ENCODE measurements around the gene INSRR.

INSRR gene

DNA sequence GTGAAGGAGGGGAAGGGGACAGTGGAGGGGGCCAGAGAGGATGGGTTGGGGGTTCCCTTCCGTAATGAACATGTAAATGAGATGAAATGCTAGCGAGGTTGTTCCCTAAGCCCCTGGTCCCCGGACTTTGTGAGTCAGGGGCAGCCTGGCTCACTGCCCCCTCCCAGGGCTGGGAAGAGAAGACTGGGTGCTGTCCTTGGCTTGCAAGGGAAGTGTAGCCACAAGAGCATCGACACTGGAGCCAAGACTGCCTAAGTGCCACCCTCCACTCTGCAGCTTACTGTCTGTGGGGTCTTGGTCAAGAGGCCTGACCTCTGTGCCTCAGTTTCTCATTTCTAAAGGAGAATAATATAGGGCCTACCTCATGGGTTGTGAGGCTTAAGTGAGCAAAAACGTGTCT is 35.1 kb upstream of the INSRR start:
- no peak for DNase-seq

DNA sequence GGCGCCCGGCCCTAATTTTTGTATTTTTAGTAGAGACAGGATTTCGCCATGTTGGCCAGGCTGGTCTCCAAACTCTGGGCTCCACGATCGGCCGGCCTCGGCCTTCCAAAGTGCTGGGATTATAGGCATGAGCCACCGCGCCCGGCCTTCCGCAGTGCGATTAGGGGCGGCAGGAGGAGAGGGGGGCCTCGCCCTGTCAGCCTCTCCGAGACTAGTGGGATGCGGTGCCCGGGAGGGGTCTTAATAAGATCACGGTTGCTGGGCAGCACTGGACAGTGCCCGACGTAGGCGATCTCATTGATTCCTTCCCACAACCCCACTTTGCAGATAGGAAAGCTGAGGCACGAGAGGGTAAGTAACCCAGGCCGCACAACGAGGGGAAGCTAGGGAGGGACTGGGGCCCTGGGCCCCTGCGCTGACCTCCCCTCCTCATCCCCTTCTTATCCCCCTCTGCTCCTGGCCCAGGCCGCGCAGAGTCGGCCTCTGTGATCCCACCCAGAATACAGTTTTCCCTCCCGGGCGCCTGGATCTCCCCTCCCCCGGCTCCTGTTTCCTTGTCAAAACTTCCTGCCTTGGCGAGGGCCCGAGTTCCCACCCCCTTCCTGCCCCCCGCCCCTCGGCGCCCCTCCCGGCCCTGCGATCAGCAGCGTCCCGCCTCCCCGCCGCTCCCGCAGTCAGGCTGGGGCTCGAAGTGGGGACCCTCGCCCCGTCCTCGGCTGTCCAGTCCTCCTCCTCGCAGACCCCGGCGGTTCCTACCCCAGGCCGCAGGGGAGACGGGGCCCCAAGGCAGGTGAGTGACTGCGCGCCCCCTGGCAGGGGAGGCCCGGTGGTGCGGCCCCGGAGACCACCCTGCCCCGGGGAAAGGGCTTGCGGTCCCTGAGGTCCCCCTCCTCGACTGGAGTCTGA is 34.4 kb upstream of the INSRR start, which contains the start of gene PEAR1:
Gene PEAR1 (plus strand): TSS at position 671 of the 906 bp plus-strand sequence. CDS start 10,209 bp downstream, outside the sequence.
- DNase-seq = no peak

DNA sequence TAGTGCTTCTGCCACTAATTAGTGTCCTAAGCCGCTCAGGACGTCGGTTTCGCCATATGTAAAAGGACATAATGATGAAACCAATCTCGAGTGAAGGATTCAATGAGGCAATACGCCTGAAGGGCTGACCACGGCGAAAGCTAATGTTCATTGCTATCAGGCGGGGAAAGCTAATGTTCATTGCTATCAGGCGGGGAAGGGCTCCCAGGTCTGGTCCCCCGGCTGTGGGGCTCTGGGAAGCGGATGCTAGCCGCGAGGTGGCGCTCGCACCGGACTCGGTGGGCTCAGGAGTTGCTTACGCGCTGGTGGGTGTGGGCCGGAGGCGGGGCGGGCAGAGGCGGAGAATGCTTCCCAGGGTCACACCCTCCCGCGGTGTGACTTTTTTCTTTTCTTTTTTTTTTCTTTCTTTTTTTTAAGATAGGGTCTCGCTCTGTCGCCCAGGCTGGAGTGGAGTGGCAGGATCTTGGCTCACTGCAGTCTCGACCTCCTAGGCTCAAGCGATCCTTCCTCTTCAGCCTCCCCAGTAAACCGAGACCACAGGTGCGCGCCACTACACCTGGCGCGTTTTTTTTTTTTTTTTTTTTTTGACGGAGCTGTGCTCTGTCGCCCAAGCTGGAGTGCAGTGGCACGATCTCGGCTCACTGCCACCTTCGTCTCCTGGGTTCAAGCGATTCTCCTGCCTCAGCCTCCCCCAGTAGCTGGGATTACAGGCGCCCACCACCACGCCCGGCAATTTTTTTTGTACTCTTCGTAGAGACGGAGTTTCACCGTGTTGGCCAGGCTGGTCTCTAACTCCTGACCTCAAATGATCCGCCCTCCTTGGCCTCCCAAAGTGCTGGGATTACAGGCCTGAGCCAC is 33.5 kb upstream of the INSRR start:
- peak; percentile 78 for DNase-seq

DNA sequence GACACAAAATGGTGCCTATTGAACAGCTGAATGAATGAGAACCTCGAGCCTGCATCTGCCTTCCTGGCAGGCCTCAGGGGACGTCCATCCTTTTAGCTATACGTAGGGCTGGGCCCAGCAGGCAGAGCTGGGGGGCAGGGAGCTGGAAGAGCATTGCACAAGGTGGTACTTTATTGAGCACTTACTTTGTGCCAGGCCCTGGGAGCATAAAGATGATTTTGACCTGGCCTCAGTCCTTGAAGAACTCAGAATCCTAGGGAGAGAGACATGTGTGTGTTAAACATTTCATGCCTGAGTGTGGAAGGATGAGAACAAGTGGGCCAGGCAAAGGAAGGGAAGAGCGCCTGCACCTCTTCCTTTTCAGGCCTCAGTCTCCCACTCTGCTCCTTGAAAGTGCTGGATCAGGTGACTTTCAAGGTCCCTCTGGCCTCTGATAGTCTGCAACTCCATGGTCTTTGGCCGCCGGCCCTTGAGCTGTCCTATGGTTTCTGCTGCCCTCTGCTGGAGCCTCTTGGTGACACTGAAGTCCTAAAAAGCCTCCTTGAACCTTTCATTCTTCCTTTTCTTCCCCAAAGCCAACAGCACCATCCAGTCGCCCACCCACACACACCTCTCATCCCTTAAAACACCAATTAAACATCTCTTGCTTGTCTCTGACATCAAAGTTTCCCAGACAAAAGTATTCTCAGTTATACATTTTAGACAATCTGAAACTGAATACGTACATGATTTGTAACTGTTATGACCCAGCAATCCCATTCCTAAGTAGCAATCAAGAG is 31.1 kb upstream of the INSRR start:
- DNase-seq = peak; percentile 71

DNA sequence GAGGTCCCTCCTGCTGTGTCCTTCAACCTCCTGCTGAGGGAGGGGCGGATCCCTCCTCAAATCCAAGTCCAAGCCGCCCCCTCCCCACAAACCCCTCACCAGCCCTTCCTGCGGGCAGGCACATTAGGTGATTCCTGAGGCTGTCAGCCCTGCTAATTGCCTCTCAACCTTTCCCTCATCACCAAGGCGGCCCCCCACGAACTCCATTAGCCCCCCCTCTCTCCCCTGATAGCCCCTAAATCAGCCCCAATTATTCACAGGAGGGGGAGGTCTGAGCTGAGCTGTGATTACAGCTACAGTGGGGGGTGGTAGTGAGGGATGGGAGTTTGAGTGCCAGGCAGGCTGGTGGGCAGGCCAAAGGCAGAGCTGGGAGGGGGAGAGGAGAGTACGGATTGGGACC is 28.8 kb upstream of the INSRR start:
- no peak for DNase-seq

DNA sequence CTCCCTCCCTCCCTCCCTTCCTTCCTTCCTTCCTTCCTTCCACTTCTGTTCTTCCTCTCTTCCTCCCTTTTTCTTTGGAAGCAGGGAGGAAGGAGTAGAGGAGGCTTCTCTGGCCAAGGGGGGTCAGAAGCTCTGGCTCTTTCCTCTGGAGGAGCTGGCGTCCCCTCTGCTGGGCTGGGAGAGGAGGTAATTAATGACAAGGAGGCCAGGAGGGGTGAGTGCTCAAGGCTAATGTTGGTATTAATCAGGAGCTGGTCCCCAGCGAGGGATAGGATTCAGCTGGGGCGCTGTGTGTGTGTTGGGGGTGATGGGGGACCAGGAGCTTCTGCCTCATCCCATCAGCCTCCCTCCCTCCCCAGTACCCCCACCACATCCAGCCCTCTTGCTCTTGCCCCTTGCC is 28.4 kb upstream of the INSRR start:
- no peak for DNase-seq

DNA sequence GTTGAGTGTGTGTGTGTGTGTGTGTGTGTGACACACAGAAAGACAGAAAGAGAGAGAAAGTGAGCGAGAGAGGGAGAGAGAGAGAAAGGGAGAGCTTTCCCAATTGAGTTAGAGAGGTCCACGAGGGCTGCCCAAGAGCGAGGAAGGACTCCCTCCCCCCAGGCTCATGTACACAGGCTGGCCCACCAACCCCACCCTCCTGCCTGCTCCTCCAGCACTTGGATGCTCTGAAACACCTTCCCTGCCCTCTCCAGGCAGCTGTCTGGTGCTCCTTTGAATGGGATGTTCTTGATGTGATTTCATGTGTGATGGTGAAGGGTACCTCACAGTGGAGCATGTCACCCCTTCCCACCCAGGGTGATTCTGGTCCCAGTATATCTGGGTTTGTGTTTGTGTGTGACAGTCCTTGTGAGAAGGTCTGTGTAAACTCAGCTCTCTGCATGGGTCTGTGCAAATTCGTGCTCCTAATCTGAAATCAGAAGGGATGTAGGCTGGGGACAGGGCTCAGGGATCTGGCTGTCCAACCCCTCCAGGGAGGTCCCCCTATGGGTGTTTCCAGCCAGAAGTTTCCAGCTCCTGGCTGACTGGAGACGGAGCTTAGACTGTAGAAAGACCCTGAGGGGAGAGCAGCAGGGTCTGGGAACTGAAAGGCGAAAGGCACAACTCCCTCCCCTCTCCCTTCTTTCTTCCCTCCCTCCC is 27.8 kb upstream of the INSRR start:
- no peak for DNase-seq

DNA sequence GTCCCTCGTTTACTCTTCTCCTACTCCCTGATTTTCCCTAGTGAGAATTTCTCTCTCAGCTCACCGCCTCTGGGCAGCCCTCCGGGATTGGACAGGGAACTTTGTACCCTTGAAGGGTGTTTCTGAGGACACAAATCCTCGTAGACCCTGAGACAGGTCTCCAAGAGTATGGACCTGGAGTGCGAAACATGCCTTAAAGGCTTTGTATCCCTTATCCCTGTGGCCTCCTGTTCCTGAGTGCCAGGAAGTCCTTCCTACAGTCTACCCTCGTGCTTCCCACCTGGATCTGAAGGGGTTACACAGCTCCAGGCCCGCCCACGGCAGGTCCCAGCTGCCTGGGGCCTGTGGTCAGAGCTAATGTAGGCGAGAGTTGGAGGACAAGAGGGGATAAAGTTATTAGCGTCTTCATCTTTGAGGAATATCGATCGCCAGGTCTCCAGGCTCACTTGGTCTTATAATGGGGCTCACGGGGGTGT is 27.0 kb upstream of the INSRR start:
- no peak for DNase-seq

DNA sequence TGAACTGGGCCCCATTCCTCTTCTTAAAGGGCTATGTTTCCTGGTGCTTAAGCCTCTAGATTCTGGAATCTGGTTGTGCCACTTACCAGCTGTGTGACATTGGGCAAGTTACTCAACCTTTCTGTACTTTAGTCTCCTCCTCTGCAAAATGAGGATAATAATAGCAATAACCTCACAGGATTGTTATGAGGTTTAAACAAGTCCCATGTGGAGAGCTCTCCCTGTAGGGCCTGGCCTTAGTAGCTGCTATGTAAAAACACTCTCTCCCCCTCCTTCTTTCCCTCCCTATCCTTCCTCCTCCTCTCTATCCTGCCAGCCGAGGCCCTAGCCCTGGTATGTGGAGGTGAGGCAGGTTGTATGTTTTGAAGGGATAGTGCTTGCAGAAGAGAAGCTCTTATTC is 26.4 kb upstream of the INSRR start:
- no peak for DNase-seq

DNA sequence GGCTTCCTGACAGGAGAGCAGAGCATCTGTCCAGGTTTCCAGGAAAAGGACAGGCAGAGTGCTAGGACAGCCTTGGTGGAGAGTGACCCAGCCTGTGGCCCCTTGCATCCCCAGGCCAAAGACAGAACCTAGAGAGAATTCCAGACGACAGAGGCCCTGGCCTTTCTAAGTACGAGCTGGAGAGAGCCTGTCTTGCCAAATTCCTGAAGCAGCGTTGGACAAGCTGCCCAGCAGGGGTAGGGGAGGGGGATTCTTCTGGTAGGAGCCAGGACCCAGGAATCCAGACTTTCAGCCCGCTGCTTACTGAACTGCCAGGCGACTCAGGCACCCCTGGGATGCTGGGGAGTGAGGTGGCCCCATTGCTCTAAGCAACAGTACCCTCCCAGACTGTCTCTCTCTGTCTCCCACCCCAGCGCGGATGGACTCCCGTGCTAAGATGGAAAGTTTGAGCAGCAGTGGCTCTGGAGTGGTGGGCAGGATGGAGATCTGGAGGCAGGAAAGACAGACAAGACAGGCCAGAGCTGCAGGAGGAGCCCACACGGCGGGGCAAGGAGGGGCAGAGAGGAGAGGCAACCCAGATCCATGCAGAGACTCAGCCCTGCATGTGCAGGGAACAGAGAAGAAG is 25.8 kb upstream of the INSRR start:
- no peak for DNase-seq

DNA sequence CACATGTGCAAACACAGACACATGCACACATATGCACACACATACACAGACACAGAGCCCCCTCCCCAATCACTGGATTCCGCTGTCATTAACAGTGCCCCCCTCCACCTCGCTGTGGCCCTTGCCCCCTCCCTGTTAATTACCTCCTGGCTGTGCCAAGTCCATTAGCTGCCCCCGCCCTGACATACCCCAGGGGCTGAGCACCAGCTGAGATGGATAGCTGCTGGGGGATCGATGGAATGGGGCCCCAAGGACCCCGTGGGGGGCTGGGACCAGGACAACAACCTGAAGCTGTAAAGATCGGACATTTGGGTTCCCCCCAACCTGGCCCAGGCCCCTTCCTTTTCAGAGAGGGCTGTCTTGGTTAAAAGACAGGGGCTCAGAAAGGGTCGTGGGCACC is 25.0 kb upstream of the INSRR start:
- DNase-seq = no peak

DNA sequence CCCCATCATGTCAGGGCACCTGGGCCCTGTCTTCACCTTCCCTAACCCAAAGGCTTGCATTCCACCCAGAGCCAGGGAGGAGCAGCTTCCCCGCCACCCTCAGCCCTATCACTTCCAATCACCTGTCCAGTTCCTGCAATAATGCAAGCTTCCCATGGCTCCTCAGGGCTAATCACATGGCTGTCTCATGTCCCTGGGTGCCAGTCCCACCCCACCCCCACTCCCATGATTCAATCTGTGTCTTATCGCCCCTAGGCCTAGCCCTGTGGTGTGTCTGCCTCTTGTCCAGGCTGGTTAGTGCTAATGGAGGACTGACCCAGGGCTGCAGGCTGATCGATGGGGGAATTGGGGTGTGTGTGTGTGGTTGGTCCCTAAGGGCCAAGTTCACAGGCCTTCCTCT is 23.6 kb upstream of the INSRR start:
- DNase-seq = no peak

DNA sequence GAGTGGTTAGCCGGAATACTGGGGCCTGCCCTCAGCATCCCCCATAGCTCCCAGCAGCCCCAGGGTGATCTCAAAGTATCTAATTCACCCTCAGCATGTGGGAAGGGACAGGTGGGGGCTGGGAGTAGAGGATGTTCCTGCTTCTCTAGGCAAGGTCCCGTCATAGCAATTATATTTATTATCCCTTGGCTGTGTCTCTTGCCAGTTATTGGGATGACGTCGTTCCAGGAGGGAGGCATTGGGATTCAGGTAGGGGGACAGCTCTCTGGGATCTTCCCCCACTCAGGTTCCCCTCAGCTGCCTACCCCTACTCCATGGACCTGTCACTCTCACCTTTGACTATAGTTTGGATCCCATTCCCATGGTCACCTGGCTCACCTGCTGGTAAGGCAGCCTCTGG is 22.7 kb upstream of the INSRR start:
- DNase-seq = no peak

DNA sequence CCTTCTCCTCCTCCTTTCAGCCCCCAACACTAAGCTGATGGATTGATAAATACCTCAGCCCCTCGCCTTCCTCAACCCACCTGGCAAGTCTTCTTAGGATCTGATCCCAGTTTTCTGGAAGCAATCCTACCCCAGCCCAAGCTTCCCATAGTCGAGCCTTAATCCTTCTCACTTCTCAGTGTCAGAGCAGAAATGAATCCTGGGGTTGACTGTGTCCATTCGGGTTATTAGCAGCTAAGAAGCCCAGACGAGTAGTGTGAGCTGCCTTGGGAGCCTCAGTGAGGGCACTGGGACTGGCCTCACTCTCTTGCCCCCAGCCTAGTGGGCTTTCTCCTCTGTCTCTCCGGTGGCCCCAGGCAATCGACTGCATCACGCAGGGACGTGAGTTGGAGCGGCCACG is 22.2 kb upstream of the INSRR start:
- DNase-seq = no peak

DNA sequence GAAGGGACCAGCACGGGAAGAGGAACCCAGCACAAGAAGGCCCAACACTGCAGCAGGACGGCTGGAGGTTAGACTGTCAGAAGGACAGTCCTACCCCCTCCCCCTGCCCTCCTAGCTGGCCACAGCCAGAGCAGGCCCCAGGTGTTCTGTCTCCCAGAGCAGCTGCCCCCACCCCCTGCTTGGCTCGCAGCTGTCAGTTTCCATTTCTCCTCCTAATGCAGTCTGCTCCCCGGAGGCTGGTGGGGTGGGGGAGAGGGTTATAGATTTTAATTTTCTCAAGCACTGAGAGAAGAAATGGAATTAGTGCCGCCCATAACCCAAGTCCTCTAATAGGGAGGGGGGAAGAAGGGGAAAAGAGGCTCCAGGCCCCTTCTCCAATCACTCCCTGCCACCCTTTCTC is 21.6 kb upstream of the INSRR start:
- no peak for DNase-seq

DNA sequence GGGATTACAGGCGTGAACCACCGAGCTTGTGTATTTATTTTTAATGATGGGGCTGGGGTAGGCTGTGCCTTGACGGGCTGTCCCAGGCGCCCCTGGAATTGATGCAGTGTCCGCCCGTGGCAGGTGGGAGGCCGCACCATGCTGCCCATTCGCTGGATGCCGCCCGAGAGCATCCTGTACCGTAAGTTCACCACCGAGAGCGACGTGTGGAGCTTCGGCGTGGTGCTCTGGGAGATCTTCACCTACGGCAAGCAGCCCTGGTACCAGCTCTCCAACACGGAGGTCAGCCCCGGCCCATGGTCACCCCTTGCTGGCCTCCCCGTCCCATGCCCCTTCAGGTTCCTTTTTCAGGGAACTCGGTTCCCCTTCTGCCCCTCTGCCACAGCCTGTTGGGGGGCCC is 21.0 kb upstream of the INSRR start:
- DNase-seq = no peak

DNA sequence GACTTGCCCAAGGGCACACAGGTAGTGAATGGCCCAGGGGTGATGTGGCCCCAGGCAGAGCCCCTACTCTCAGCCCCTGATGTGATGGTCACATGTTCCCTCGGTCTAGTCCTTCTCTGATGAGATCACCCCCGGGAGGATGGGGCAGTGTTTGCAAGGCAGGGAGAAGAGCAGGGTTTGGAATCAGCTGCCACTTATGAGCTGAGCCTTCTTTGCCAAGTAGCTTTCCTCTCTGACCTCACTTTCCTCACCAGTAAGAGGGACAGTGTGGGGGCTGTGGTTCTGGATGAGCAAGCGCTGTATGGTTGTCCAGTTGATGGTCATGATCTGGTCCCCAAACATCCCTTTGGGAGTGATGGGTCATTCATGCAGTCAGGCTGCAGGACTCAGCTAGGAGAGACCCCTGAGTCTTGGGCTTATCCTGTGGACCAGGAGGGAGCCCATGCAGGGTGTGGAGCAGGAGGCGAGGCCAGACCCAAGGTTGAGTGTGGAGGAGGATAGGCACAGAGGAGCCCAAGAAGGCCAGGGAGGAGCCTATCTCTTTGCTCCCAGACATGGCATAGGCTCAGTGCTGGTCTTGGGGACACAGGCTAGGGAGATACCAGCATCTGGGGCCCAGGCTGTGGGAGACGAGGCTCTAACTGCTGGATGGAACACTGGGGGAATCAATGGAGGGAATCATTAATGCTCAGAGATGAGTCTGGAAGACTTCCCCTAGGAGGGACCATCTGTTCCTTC is 18.7 kb upstream of the INSRR start:
- no peak for DNase-seq

DNA sequence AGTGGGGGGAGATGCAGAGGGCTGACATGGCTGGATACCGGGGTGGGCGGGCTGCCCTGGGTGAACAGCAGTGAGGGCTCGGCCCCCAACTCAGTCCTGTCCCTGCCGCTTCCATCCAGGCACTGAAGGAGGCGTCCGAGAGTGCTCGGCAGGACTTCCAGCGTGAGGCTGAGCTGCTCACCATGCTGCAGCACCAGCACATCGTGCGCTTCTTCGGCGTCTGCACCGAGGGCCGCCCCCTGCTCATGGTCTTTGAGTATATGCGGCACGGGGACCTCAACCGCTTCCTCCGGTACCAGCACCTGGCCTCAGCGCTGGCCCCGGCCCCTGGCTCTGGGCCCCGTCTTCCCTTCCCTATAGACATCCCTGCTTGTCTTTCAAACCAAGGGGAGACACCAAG is 17.4 kb upstream of the INSRR start:
- no peak for DNase-seq

DNA sequence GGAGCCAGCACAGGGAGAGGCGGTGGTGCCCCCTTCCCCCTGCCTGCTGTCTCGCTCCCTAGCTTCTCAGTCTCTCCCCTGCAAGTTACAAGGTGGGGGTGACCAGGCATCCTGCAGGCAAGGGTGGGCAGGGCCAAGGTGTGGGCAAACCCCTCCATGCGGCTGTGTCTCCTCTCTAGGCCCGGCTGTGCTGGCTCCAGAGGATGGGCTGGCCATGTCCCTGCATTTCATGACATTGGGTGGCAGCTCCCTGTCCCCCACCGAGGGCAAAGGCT is 16.4 kb upstream of the INSRR start:
- DNase-seq = no peak

DNA sequence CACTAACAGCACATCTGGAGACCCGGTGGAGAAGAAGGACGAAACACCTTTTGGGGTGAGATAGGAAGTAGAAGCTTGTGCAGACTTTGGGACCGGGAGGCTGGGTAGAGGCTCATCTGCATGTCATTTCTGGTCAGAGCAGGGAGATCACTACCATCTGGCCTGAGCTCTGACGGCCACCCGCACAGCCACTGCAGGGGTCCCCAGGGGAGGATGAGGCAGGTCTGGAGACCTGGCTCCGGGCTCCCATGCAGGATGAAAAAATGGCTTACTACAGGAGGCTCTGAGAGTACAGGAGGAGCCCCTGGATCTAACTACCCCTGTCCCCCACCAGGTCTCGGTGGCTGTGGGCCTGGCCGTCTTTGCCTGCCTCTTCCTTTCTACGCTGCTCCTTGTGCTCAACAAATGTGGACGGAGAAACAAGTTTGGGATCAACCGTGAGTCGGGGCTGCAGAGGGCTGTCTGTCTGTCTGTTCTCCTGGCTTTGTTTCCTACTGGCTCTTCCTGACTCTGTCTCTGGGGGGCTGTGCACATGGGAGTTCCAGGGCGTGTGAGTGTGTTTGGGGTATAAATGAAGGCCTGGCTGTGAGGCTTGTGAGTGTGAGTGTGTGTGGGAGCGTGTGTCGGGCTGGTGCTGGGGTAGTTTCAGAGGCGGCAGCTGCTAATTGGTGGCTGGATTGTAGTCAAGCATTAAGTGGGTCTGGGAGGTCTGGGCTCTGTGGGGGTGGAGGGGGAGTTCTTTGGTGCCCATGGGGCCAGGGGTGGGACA is 15.8 kb upstream of the INSRR start:
- DNase-seq = no peak

DNA sequence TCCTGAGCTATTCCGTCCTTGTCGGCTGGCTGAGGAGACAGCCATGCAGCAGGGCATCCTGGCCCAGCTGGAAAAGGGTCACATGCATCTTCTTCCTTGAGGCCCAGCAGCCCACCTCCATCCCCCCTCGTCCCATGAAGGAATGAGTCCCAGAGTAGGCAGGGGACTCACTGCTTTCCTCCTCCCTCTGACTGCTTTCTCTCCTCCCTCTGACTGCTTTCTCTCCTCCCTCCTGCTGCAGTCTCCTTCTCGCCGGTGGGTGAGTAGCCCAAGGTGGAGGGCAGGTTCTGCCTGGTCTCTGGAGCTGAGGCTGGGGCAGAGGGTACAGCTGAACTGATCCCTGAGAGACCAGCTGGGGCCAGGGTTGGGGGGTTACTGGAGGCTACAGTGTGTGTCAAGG is 15.2 kb upstream of the INSRR start:
- no peak for DNase-seq
